ENCODE data around the gene RPS2. TPM values are rescaled to one million over a fixed set of nuclear protein-coding genes. Genes with fewer than 3 reads are reported as not detected.
"Not testable (repeated sequence)": the region's sequence is repeated elsewhere in the genome, so short reads cannot be mapped to it uniquely, and the experiment has no call there.

Gene RPS2
- total RNA-seq, 1 experiment from 2014 or later = 2,961 TPM

GRCh38 chr16:1941162-1942046, 23.2 kb downstream of the RPS2 start:
- Histone ChIP-seq H3K36me3 (ENCODE audit: control insufficient read depth, insufficient read depth, low read length) (no peaks in the 10 kb centered on the region; the same call in none of the 2 replicates), H3K9me3 (no peaks in the 10 kb centered on the region), H3K27me3 (replicated peaks; ENCODE audit: control insufficient read depth, insufficient read depth, low read length) (no peaks in the 10 kb centered on the region), H3K4me3 (ENCODE audit: low read depth, low read length) (peak overlapping the region; percentile 24), H3K4me1 (peaks cover 28% of the 10 kb centered on the region)
- DNase-seq = peak in 1 of 2 experiments; percentile 61
- Mint-ChIP-seq H3K4me1 (ENCODE audit: low read depth, unreplicated experiment) (no peaks in the 10 kb centered on the region), H3K27ac (ENCODE audit: unreplicated experiment) (peak overlapping the region; percentile 61), H3K27me3 (ENCODE audit: insufficient read depth, unreplicated experiment) (no peaks in the 10 kb centered on the region), H3K9me3 (ENCODE audit: unreplicated experiment) (no peaks in the 10 kb centered on the region), H3K36me3 (ENCODE audit: insufficient read depth, unreplicated experiment) (peaks cover 34% of the 10 kb centered on the region), H3K4me3 (ENCODE audit: unreplicated experiment) (peak overlapping the region; percentile 87)
- intact Hi-C loops (cut with micrococcal nuclease; ENCODE audit: unreplicated experiment) = no loop called here
- TSS peak; percentile 34 for BruUV-seq (replicated peaks)
- CTCF ChIA-PET = interaction anchor here (0.6 to 2.0 kb wide), 6 partner anchors 9 to 374 kb away, joined by 3 to 9 read pairs (median 4); partner anchors contain the start of gene GFER
- POLR2A ChIA-PET = interaction anchor here (1.0 to 1.6 kb wide), 3 partner anchors 19 to 111 kb away, joined by 3 to 29 read pairs (median 6); partner anchors contain the start of gene RPS2
- peak in 1 of 2 experiments; percentile 61 for TF ChIP-seq CTCF (IDR thresholded peaks at IDR 0.05; ENCODE audit: insufficient read depth in 1 of 2, low read depth in 1 of 2, low read length in 1 of 2, severe bottlenecking in 1 of 2, unreplicated experiment in 1 of 2)

DNA sequence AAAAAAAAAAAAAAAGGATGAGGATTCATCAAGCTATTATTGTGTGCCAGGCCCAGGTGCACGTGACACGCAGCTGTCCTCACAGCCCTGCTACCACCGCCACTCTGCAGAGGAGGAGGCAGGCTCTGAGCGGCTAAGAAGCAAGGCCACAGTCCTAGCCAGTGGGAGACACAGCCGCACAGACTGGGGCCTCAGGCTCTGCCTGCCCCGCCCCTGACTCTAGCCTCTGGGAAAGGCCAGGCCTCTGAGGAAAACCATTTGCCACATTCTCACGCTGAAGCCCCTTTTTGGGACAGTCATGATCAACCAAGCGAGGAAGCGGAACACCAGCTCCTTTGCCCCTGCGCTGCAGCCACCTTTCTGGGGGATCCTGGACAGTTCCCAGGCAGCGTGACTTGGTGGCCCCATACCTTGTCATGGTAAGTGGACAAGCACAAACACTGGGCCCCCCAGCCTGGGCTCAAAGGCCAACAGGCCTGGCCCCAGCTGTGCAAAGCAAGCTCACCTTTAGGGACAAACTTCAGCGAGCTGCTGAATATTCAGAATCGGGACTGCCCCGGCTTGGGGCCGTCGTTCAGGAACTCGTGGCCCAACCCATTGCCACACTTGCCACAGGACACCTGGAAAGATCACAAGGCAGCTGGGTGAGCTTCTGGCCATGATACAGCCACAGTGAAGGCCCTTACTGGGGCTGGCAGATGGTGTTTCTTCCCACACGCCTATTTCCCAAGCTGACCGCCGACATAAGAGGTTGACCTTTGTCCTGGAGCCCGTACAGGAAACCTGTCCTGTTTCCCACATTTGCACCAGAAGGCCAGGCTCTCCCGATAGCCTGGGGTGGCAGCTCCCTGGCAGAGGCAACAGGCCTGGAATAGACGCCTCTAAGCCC, 24.1 kb downstream of the RPS2 start:
- ChIA-PET POLR2A (interaction anchor here (0.7 to 1.6 kb wide), 4 partner anchors 20 to 215 kb away, joined by 3 to 29 read pairs (median 4); partner anchors contain the start of genes RPS2 and TRAF7), CTCF (interaction anchor here (0.6 to 2.0 kb wide), 7 partner anchors 8 to 375 kb away, joined by 3 to 9 read pairs (median 3); partner anchors contain the start of genes GFER and NUBP2)
- no TSS peak for BruUV-seq (replicated peaks)
- peak overlapping the region; percentile 61 for H3K27ac Mint-ChIP-seq (ENCODE audit: unreplicated experiment)
- peak; percentile 51 to 76 for DNase-seq
- no peaks in the 10 kb centered on the region for H3K27me3 Mint-ChIP-seq (ENCODE audit: insufficient read depth, unreplicated experiment)
- no peaks in the 10 kb centered on the region for H3K9me3 Mint-ChIP-seq (ENCODE audit: unreplicated experiment)
- intact Hi-C loops (cut with micrococcal nuclease; ENCODE audit: unreplicated experiment) = no loop called here
- Histone ChIP-seq H3K36me3 (ENCODE audit: control insufficient read depth, insufficient read depth, low read length) (no peaks in the 10 kb centered on the region; the same call in none of the 2 replicates), H3K9me3 (no peaks in the 10 kb centered on the region), H3K4me3 (ENCODE audit: low read depth, low read length) (peak overlapping the region; percentile 24), H3K27me3 (replicated peaks; ENCODE audit: control insufficient read depth, insufficient read depth, low read length) (no peaks in the 10 kb centered on the region), H3K4me1 (peaks cover 28% of the 10 kb centered on the region)
- H3K36me3 Mint-ChIP-seq (ENCODE audit: insufficient read depth, unreplicated experiment) = peaks cover 34% of the 10 kb centered on the region
- H3K4me1 Mint-ChIP-seq (ENCODE audit: low read depth, unreplicated experiment) = no peaks in the 10 kb centered on the region
- TF ChIP-seq CTCF (IDR thresholded peaks at IDR 0.05; ENCODE audit: insufficient read depth in 1 of 2, low read depth in 1 of 2, low read length in 1 of 2, severe bottlenecking in 1 of 2, unreplicated experiment in 1 of 2) = no peak
- peak overlapping the region; percentile 87 for H3K4me3 Mint-ChIP-seq (ENCODE audit: unreplicated experiment)

GRCh38 chr16:1939833-1940232, 24.8 kb downstream of the RPS2 start:
- H3K27me3 Mint-ChIP-seq (ENCODE audit: insufficient read depth, unreplicated experiment); H3K9me3 Mint-ChIP-seq (ENCODE audit: unreplicated experiment); H3K36me3 ChIP-seq (ENCODE audit: control insufficient read depth, insufficient read depth, low read length); DNase-seq; H3K4me3 ChIP-seq (ENCODE audit: low read depth, low read length); H3K27ac Mint-ChIP-seq (ENCODE audit: unreplicated experiment); intact Hi-C loops (cut with micrococcal nuclease; ENCODE audit: unreplicated experiment); H3K4me1 Mint-ChIP-seq (ENCODE audit: low read depth, unreplicated experiment); H3K27me3 ChIP-seq (replicated peaks; ENCODE audit: control insufficient read depth, insufficient read depth, low read length); H3K9me3 ChIP-seq: not testable (repeated sequence)
- peaks cover 28% of the 10 kb centered on the region for H3K4me1 ChIP-seq
- POLR2A ChIA-PET = interaction anchor here (0.7 to 1.6 kb wide), 2 partner anchors 25 to 216 kb away, joined by 3 to 29 read pairs; partner anchors contain the start of genes RPS2 and TRAF7
- BruUV-seq (replicated peaks) = TSS peak; percentile 11
- H3K36me3 Mint-ChIP-seq (ENCODE audit: insufficient read depth, unreplicated experiment) = peaks cover 34% of the 10 kb centered on the region
- H3K4me3 Mint-ChIP-seq (ENCODE audit: unreplicated experiment) = peak overlapping the region; percentile 87
- CTCF ChIA-PET = interaction anchor here (0.6 to 2.0 kb wide), 3 partner anchors 11 to 157 kb away, joined by 3 to 9 read pairs (median 4); partner anchors contain the start of gene NUBP2

All from Caco-2 (cell line).